ENCODE results near the gene CIC. TPM values are rescaled to one million over a fixed set of nuclear protein-coding genes. Genes with fewer than 3 reads are reported as not detected.

CIC gene
- total RNA-seq, 1 experiment from 2014 or later: 54.0 TPM

DNA sequence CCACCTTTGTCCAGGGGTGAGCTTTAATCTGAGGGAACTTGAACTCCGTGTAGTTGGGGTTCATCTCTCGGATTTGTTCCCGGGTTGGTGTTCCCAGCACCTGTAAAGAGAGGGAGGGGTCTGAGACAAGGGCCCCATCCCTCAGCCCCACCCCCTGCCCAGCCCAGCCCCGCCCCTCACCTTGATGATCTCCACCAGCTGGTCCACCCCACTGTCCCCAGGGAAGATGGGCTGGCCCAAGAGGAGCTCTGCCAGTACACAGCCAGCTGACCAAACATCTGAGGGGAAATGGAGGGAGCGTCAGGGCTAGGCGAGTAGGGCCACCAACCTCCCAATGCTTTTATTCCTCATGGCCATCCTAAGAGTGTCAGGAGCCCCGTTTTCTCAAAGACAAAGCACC lies 35.9 kb upstream of the CIC start:
- H3K4me3 Mint-ChIP-seq: no peak overlapping the region
- no peak for DNase-seq

More for the DNA sequence above, 35.9 kb upstream of the CIC start:
- no peak overlapping the region for H4K91ac ChIP-seq (ENCODE audit: insufficient read length, low read depth, low read length)
- no peak overlapping the region for H4K8ac ChIP-seq (replicated peaks; ENCODE audit: insufficient read length, low read depth, low read length)
- H3K27me3 ChIP-seq (ENCODE audit: insufficient read depth, low read length): no peaks in the 10 kb centered on the region
- H2BK20ac ChIP-seq (ENCODE audit: low read depth, low read length, poor library complexity, severe bottlenecking): no peak overlapping the region
- TF ChIP-seq, protein P1, sequence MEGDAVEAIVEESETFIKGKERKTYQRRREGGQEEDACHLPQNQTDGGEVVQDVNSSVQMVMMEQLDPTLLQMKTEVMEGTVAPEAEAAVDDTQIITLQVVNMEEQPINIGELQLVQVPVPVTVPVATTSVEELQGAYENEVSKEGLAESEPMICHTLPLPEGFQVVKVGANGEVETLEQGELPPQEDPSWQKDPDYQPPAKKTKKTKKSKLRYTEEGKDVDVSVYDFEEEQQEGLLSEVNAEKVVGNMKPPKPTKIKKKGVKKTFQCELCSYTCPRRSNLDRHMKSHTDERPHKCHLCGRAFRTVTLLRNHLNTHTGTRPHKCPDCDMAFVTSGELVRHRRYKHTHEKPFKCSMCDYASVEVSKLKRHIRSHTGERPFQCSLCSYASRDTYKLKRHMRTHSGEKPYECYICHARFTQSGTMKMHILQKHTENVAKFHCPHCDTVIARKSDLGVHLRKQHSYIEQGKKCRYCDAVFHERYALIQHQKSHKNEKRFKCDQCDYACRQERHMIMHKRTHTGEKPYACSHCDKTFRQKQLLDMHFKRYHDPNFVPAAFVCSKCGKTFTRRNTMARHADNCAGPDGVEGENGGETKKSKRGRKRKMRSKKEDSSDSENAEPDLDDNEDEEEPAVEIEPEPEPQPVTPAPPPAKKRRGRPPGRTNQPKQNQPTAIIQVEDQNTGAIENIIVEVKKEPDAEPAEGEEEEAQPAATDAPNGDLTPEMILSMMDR (conservative IDR thresholded peaks at IDR 0.05): no peak
- no peak overlapping the region for H3K18ac ChIP-seq (ENCODE audit: insufficient read length, low read depth, low read length)
- no peaks in the 10 kb centered on the region for H3K79me2 ChIP-seq (ENCODE audit: insufficient read depth, low read length)
- H3K56ac ChIP-seq (ENCODE audit: insufficient read length, low read depth, low read length): no peak overlapping the region
- H3K9me3 ChIP-seq (ENCODE audit: control insufficient read depth, low read depth, low read length): no peaks in the 10 kb centered on the region
- no peak overlapping the region for H2AK5ac ChIP-seq (ENCODE audit: insufficient read length, low read length)
- H3K14ac ChIP-seq (ENCODE audit: insufficient read depth, low read length): no peak overlapping the region
- H3K4me2 ChIP-seq (ENCODE audit: insufficient read depth, insufficient read length, low read length): no peak overlapping the region
- no peak overlapping the region for H2BK12ac ChIP-seq (ENCODE audit: insufficient read length, low read depth, low read length)
- no peaks in the 10 kb centered on the region for H3K4me1 ChIP-seq (ENCODE audit: insufficient read depth, low read length)
- no peak overlapping the region for H2BK15ac ChIP-seq (ENCODE audit: low read depth, low read length)
- no peak overlapping the region for H2BK120ac ChIP-seq (ENCODE audit: low read depth, low read length, poor library complexity, severe bottlenecking)
- no peaks in the 10 kb centered on the region for H3K79me1 ChIP-seq (ENCODE audit: insufficient read depth, low read depth, low read length, poor library complexity, severe bottlenecking)
- no peak overlapping the region for H3K27ac Mint-ChIP-seq
- H3K4ac ChIP-seq (ENCODE audit: low read depth, low read length): no peak overlapping the region
- no peak overlapping the region for H2AFZ ChIP-seq (ENCODE audit: low read length)
- no peak overlapping the region for H3T11ph ChIP-seq (ENCODE audit: low read length)
- H3K9ac ChIP-seq (ENCODE audit: extremely low read depth, insufficient read length, low read length): no peak overlapping the region
- peaks cover 44 to 83% (median 82%) of the 10 kb centered on the region in 3 experiments for H3K36me3 Mint-ChIP-seq (ENCODE audit: insufficient read depth in 1 of 3, low read depth in 3 of 3)
- H3K27ac ChIP-seq (ENCODE audit: insufficient read length, low read depth, low read length): no peak overlapping the region
- peaks cover 0 to 6% of the 10 kb centered on the region in 2 experiments; a peak in 1 of 4 replicates for H3K4me1 Mint-ChIP-seq
- H4K20me1 ChIP-seq (ENCODE audit: control insufficient read depth, insufficient read depth, insufficient read length): no peaks in the 10 kb centered on the region
- no peaks in the 10 kb centered on the region; the same call in 1 of the 2 replicates for H3K27me3 Mint-ChIP-seq (ENCODE audit: low read depth)
- no CpG with 5 or more reads among the region's 7 CpGs for WGBS (ENCODE audit: extremely low coverage, insufficient read length, low lambda C conversion rate)
- H2BK5ac ChIP-seq (ENCODE audit: insufficient read length, low read length): no peak overlapping the region
- no peaks in the 10 kb centered on the region for H3K23me2 ChIP-seq (ENCODE audit: insufficient read length, low read depth, low read length, poor library complexity, severe bottlenecking)
- no peak overlapping the region for H3K23ac ChIP-seq (ENCODE audit: insufficient read length, low read depth, low read length)
- no peak overlapping the region for H4K5ac ChIP-seq (ENCODE audit: insufficient read length, low read depth, low read length)
- H3K9me3 Mint-ChIP-seq: no peaks in the 10 kb centered on the region
